Aorta (tissue), 5 donors: Measurements from ENCODE around the gene GAN. TPM values are rescaled to one million over a fixed set of nuclear protein-coding genes. Genes with fewer than 3 reads are reported as not detected.

Experiments
- ATAC-seq: fragments of 200-7000 bp; cut with Tn5 transposase; one replicate; pipeline ENCODE4 v1.9.1; 2022; ENCODE audit warnings: moderate library complexity; ENCODE audit not compliant: low FRiP score
- DNase-seq, 2 donors: peaks; one replicate each; pipeline ENCODE4 v3.0.0-alpha.2; 2020
- H3K27ac ChIP-seq, 2 donors: one replicate each; pipeline ENCODE4 v1.5.1; 2013; ENCODE audit warnings: low read length in 2 of 2, mild to moderate bottlenecking in 2 of 2, moderate library complexity in 2 of 2, control low read depth in 1 of 2, inconsistent platforms in 1 of 2, low read depth in 1 of 2
- H3K27me3 ChIP-seq, 2 donors: one replicate each; pipeline ENCODE4 v1.6.1; 2013; ENCODE audit warnings: control low read depth in 1 of 2, low read length in 1 of 2, mild to moderate bottlenecking in 1 of 2, moderate library complexity in 1 of 2; ENCODE audit not compliant: insufficient read depth in 2 of 2, control insufficient read depth in 1 of 2
- H3K36me3 ChIP-seq, 2 donors: one replicate each; pipeline ENCODE4 v1.6.1; 2013; ENCODE audit warnings: control low read depth in 1 of 2, low read length in 1 of 2, mild to moderate bottlenecking in 1 of 2; ENCODE audit not compliant: insufficient read depth in 2 of 2, control insufficient read depth in 1 of 2
- H3K4me1 ChIP-seq, 2 donors: one replicate each; pipeline ENCODE4 v1.6.1; 2013; ENCODE audit warnings: low read length in 2 of 2, control low read depth in 1 of 2, mild to moderate bottlenecking in 1 of 2, moderate library complexity in 1 of 2; ENCODE audit not compliant: insufficient read depth in 2 of 2, control insufficient read depth in 1 of 2
- H3K4me3 ChIP-seq, 2 donors: one replicate each; pipeline ENCODE4 v1.5.1; 2013; ENCODE audit warnings: low read length in 2 of 2, control low read depth in 1 of 2, mild to moderate bottlenecking in 1 of 2
- H3K9me3 ChIP-seq: one replicate; pipeline ENCODE4 v1.6.1; 2013; ENCODE audit warnings: mild to moderate bottlenecking, low read length; ENCODE audit not compliant: control insufficient read depth
- WGBS, 2 donors: extraction: QIAGEN DNeasy Blood & Tissue Kit; methylation state at CpG; one replicate each; pipeline ENCODE4 v1.1.7; 2013; 5-methylcytosine and 5-hydroxymethylcytosine counted together
- intact Hi-C, 2 donors: fragments of 100-400 bp; cut with DNase I; formaldehyde crosslinking; loops; one replicate each; pipeline versions ENCODE4 v1.14.2 to v1.15.0; 2022
- polyA plus RNA-seq, 2 donors: library from polyadenylated mRNA; stranded (reverse); fragments of 200-250 nt; gene quantifications; one replicate each; pipeline ENCODE4 v1.2.3, GENCODE V29; 2013
- total RNA-seq, 2 donors: library from RNA; stranded (reverse); fragmentation: NEBNext Ultra II Directional; extraction: Animal tissue kit (Norgen Biotek cat#: 25700); gene quantifications; one replicate each; pipeline ENCODE4 v1.2.1, GENCODE V29; 2021
- donor health status: healthy with polysubstance abuse.
- donor health status: Bipolar disorder and iron deficiency.
- donor health status: DM: no; HTN: no; CAD: no.
- donor health status: DM: no; HTN: no; CAD: no.
- donor health status: DM: yes; HTN: yes; CAD: no.

GAN gene
- total and polyA plus RNA-seq, 4 donors = 0.87 to 11.9 (median 6.5) TPM

- DNase-seq (peak in 1 of 2 donors; percentile 0), ATAC-seq (no peak)
- Histone ChIP-seq H3K27me3 (no peaks in the 10 kb centered on the region), H3K4me3 (no peak overlapping the region), H3K36me3 (no peaks in the 10 kb centered on the region), H3K4me1 (no peaks in the 10 kb centered on the region), H3K27ac (no peak overlapping the region), H3K9me3 (no peaks in the 10 kb centered on the region)
- WGBS, 2 donors = 89 to 91% methylated on average over 5 of the region's 5 CpGs
- intact Hi-C loops = no loop called here
These were observed 21.8 kb upstream of the GAN start for GRCh38 chr16:81292936-81293335.

- 33 to 35% methylated on average over 11 of the region's 11 CpGs for WGBS, 2 donors
- H3K36me3 ChIP-seq = no peaks in the 10 kb centered on the region
- H3K9me3 ChIP-seq = no peaks in the 10 kb centered on the region
- H3K27me3 ChIP-seq = no peaks in the 10 kb centered on the region
- no peaks in the 10 kb centered on the region for H3K4me1 ChIP-seq
- no peak for DNase-seq
- ATAC-seq = no peak
- intact Hi-C loops = no loop called here
- H3K27ac ChIP-seq = no peak overlapping the region
- no peak overlapping the region for H3K4me3 ChIP-seq
These were observed 20.6 kb upstream of the GAN start for GRCh38 chr16:81293909-81294802.

GRCh38 chr16:81296631-81297030 lies 18.1 kb upstream of the GAN start:
- DNase-seq (no peak), ATAC-seq (no peak)
- H3K9me3 ChIP-seq = peaks cover 6% of the 10 kb centered on the region
- intact Hi-C loops = no loop called here
- no peaks in the 10 kb centered on the region for H3K36me3 ChIP-seq
- H3K4me3 ChIP-seq = no peak overlapping the region
- H3K27ac ChIP-seq = no peak overlapping the region
- 79 to 89% methylated on average over 7 of the region's 7 CpGs for WGBS, 2 donors
- no peaks in the 10 kb centered on the region for H3K4me1 ChIP-seq
- H3K27me3 ChIP-seq = no peaks in the 10 kb centered on the region

GRCh38 chr16:81307770-81308169 lies 7.0 kb upstream of the GAN start:
- no peak for DNase-seq
- no peaks in the 10 kb centered on the region for H3K36me3 ChIP-seq
- WGBS, 2 donors = 91 to 93% methylated on average over 3 of the region's 3 CpGs
- no peak overlapping the region for H3K4me3 ChIP-seq
- intact Hi-C loops = no loop called here
- H3K27ac ChIP-seq = no peak overlapping the region
- no peaks in the 10 kb centered on the region for H3K27me3 ChIP-seq
- no peaks in the 10 kb centered on the region for H3K9me3 ChIP-seq
- no peak for ATAC-seq
- no peaks in the 10 kb centered on the region for H3K4me1 ChIP-seq

GRCh38 chr16:81310045-81310644 lies 4.6 kb upstream of the GAN start:
- intact Hi-C loops = loop anchor here (10.0 kb wide), 3 partner anchors 125 to 275 kb away; partner anchors contain the start of genes GCSH (in 2 of the 2) and ATMIN (in 1 of the 2)

GRCh38 chr16:81311762-81312161 lies 3.0 kb upstream of the GAN start:
- Histone ChIP-seq H3K4me3 (no peak overlapping the region), H3K9me3 (no peaks in the 10 kb centered on the region), H3K27me3 (no peaks in the 10 kb centered on the region), H3K27ac (no peak overlapping the region), H3K4me1 (peaks cover 0 to 3% of the 10 kb centered on the region in 2 donors), H3K36me3 (no peaks in the 10 kb centered on the region)
- ATAC-seq (no peak), DNase-seq (no peak)
- intact Hi-C loops = loop anchor here (10.0 kb wide), 3 partner anchors 127 to 277 kb away; partner anchors contain the start of genes GCSH (in 2 of the 2) and ATMIN (in 1 of the 2)

More at GRCh38 chr16:81310045-81310644, 4.6 kb upstream of the GAN start:
- ATAC-seq (no peak), DNase-seq (no peak)
- no peaks in the 10 kb centered on the region for H3K27me3 ChIP-seq
- H3K4me3 ChIP-seq = no peak overlapping the region
- 70 to 71% methylated on average over 5 of the region's 5 CpGs for WGBS, 2 donors
- peaks cover 0 to 3% of the 10 kb centered on the region in 2 donors for H3K4me1 ChIP-seq
- H3K9me3 ChIP-seq = no peaks in the 10 kb centered on the region
- no peak overlapping the region for H3K27ac ChIP-seq
- H3K36me3 ChIP-seq = no peaks in the 10 kb centered on the region

GRCh38 chr16:81313701-81314602 lies 810 bp upstream of the GAN start:
- no peak for DNase-seq
- Histone ChIP-seq H3K4me1 (peaks cover 0 to 3% of the 10 kb centered on the region in 2 donors), H3K4me3 (peak overlapping the region; percentile 86 to 92), H3K27me3 (no peaks in the 10 kb centered on the region), H3K36me3 (no peaks in the 10 kb centered on the region), H3K27ac (peak overlapping the region in 1 of 2 donors; percentile 11), H3K9me3 (no peaks in the 10 kb centered on the region)
- intact Hi-C loops = loop anchor here (10.0 kb wide), 3 partner anchors 129 to 279 kb away; partner anchors contain the start of genes GCSH (in 2 of the 2) and ATMIN (in 1 of the 2)
- no peak for ATAC-seq
- WGBS, 2 donors = 3% methylated on average over 16 of the region's 16 CpGs
